Vagina (tissue), 2 donors: ENCODE measurements around the gene WDR4. TPM values are rescaled to one million over a fixed set of nuclear protein-coding genes. Genes with fewer than 3 reads are reported as not detected.

Experiments
- DNase-seq, 2 donors: peaks; one replicate each; pipeline ENCODE4 v3.0.0-alpha.2; 2017; ENCODE audit errors: extremely low spot score in 2 of 2
- H3K27ac ChIP-seq: fragments of 200-600 bp; sonication (generic); one replicate; pipeline ENCODE4 v1.5.1; 2019
- H3K27me3 ChIP-seq: fragments of 200-600 bp; sonication (generic); one replicate; pipeline ENCODE4 v1.5.1; 2019
- H3K36me3 ChIP-seq, 2 donors: fragments of 200-600 bp; sonication (generic); one replicate each; pipeline ENCODE4 v1.5.1; 2017 to 2019
- H3K4me1 ChIP-seq: fragments of 200-600 bp; sonication (generic); one replicate; pipeline ENCODE4 v1.5.1; 2019
- H3K4me3 ChIP-seq, 2 donors: fragments of 200-600 bp; sonication (generic); 1 replicate in 1 of 2; 2 replicates in 1 of 2; pipeline ENCODE4 v1.5.1; 2016 to 2019
- H3K9me3 ChIP-seq: fragments of 200-600 bp; sonication (generic); one replicate; pipeline ENCODE4 v1.5.1; 2019
- CTCF ChIP-seq, 3 experiments: fragments of 450-650 bp in 2 of 3; fragments of 200-600 bp in 1 of 3; sonication (generic) in 1 of 3; IDR thresholded peaks; one replicate each; pipeline ENCODE4 v1.5.1; 2017 to 2019; ENCODE audit warnings: antibody characterized with exemption in 3 of 3, mild to moderate bottlenecking in 2 of 3, moderate library complexity in 2 of 3
- POLR2A ChIP-seq, 2 donors: fragments of 450-650 bp; IDR thresholded peaks; one replicate each; pipeline ENCODE4 v1.6.1; 2017; ENCODE audit warnings: antibody characterized with exemption in 2 of 2, mild to moderate bottlenecking in 2 of 2, moderate library complexity in 2 of 2
- POLR2AphosphoS5 ChIP-seq, 2 donors: sonication (generic); formaldehyde crosslinking; IDR thresholded peaks; one replicate each; pipeline ENCODE4 v1.9.0; 2017; ENCODE audit warnings: antibody characterized with exemption in 2 of 2, mild to moderate bottlenecking in 2 of 2, low read depth in 1 of 2; ENCODE audit not compliant: insufficient read depth in 1 of 2
- intact Hi-C: fragments of 100-400 bp; cut with DNase I; formaldehyde crosslinking; loops from one replicate; pipeline ENCODE4 v1.15.1; 2023
- total RNA-seq: library from RNA; depleted of rRNA; stranded (reverse); fragments of >200 nt; gene quantifications from one replicate; pipeline ENCODE4 v1.2.3, GENCODE V29; 2016

The WDR4 gene
- total RNA-seq, 1 donor from 2014 or later: 23.8 TPM

- no peaks in the 10 kb centered on the region for H3K27me3 ChIP-seq
- intact Hi-C loops: no loop called here
- no peak overlapping the region for H3K27ac ChIP-seq
- no peak overlapping the region for H3K4me3 ChIP-seq
- H3K36me3 ChIP-seq: peaks cover 0 to 73% of the 10 kb centered on the region in 2 donors
- peaks cover 7% of the 10 kb centered on the region for H3K4me1 ChIP-seq
- no peaks in the 10 kb centered on the region for H3K9me3 ChIP-seq
- DNase-seq: no peak
- TF ChIP-seq POLR2AphosphoS5 (IDR thresholded peaks at IDR 0.05; ENCODE audit: insufficient read depth in 1 of 2, low read depth in 1 of 2) (no peak), CTCF (IDR thresholded peaks at IDR 0.05) (no peak), POLR2A (IDR thresholded peaks at IDR 0.05) (no peak)
These were observed 6.2 kb downstream of the WDR4 start for GRCh38 chr21:42873096-42873495.

GRCh38 chr21:42868196-42868595 lies 11.1 kb downstream of the WDR4 start:
- H3K36me3 ChIP-seq: peaks cover 0 to 57% of the 10 kb centered on the region in 2 donors
- TF ChIP-seq POLR2A (IDR thresholded peaks at IDR 0.05) (no peak), POLR2AphosphoS5 (IDR thresholded peaks at IDR 0.05; ENCODE audit: insufficient read depth in 1 of 2, low read depth in 1 of 2) (no peak)

GRCh38 chr21:42865776-42866160 lies 13.6 kb downstream of the WDR4 start:
- H3K27ac ChIP-seq: no peak overlapping the region
- DNase-seq: no peak
- peaks cover 0 to 48% of the 10 kb centered on the region in 2 donors for H3K36me3 ChIP-seq
- H3K4me1 ChIP-seq: peaks cover 3% of the 10 kb centered on the region
- H3K4me3 ChIP-seq: no peak overlapping the region
- intact Hi-C loops: no loop called here
- no peak for TF ChIP-seq POLR2AphosphoS5 (IDR thresholded peaks at IDR 0.05; ENCODE audit: insufficient read depth in 1 of 2, low read depth in 1 of 2)
- no peak for TF ChIP-seq CTCF (IDR thresholded peaks at IDR 0.05)
- H3K9me3 ChIP-seq: no peaks in the 10 kb centered on the region
- H3K27me3 ChIP-seq: no peaks in the 10 kb centered on the region

More at GRCh38 chr21:42868196-42868595, 11.1 kb downstream of the WDR4 start:
- no peak overlapping the region for H3K27ac ChIP-seq
- H3K9me3 ChIP-seq: no peaks in the 10 kb centered on the region
- no peaks in the 10 kb centered on the region for H3K27me3 ChIP-seq
- intact Hi-C loops: no loop called here
- DNase-seq: no peak
- H3K4me3 ChIP-seq: no peak overlapping the region
- peaks cover 3% of the 10 kb centered on the region for H3K4me1 ChIP-seq

GRCh38 chr21:42864815-42865775 lies 14.2 kb downstream of the WDR4 start:
- H3K4me3 ChIP-seq: no peak overlapping the region
- H3K4me1 ChIP-seq: peaks cover 3% of the 10 kb centered on the region
- no peak overlapping the region for H3K27ac ChIP-seq
- no peaks in the 10 kb centered on the region for H3K9me3 ChIP-seq
- peaks cover 0 to 48% of the 10 kb centered on the region in 2 donors for H3K36me3 ChIP-seq
- DNase-seq: no peak
- TF ChIP-seq POLR2AphosphoS5 (IDR thresholded peaks at IDR 0.05; ENCODE audit: insufficient read depth in 1 of 2, low read depth in 1 of 2) (no peak), CTCF (IDR thresholded peaks at IDR 0.05) (no peak), POLR2A (IDR thresholded peaks at IDR 0.05) (no peak)
- H3K27me3 ChIP-seq: no peaks in the 10 kb centered on the region
- intact Hi-C loops: no loop called here

- peaks cover 0 to 50% of the 10 kb centered on the region in 2 donors for H3K36me3 ChIP-seq
- intact Hi-C loops: no loop called here
- DNase-seq: no peak
- no peak overlapping the region for H3K27ac ChIP-seq
- H3K27me3 ChIP-seq: no peaks in the 10 kb centered on the region
- H3K4me1 ChIP-seq: peaks cover 3% of the 10 kb centered on the region
- TF ChIP-seq CTCF (IDR thresholded peaks at IDR 0.05): no peak
- no peak for TF ChIP-seq POLR2AphosphoS5 (IDR thresholded peaks at IDR 0.05; ENCODE audit: insufficient read depth in 1 of 2, low read depth in 1 of 2)
- no peak for TF ChIP-seq POLR2A (IDR thresholded peaks at IDR 0.05)
- H3K9me3 ChIP-seq: no peaks in the 10 kb centered on the region
- no peak overlapping the region for H3K4me3 ChIP-seq
These were observed 15.1 kb downstream of the WDR4 start for GRCh38 chr21:42864286-42864685.
